ENCODE data around the gene RAB28.

RAB28 gene

DNA sequence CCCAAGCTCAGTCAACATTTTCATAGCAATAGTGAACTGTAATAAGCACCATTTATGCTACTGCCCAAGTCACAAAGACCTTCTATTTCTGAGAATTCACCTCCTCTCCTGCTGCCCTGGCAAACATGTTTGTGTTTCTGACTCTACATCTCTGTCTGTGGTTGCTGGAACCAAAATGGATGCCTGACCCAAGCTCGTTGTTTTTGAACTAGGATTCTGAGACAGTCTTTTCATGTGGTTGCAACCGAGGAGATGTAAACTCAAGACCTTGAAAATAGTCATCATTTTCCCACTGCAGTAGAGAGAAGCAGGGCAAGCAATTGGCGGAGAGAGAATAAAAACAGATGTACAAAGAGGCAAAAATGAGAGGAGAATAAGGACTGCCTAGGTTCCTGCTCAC, 160.2 kb downstream of the RAB28 start:
- DNase-seq (ENCODE audit: low read depth in 1 of 2, low spot score in 1 of 2): no peak

DNA sequence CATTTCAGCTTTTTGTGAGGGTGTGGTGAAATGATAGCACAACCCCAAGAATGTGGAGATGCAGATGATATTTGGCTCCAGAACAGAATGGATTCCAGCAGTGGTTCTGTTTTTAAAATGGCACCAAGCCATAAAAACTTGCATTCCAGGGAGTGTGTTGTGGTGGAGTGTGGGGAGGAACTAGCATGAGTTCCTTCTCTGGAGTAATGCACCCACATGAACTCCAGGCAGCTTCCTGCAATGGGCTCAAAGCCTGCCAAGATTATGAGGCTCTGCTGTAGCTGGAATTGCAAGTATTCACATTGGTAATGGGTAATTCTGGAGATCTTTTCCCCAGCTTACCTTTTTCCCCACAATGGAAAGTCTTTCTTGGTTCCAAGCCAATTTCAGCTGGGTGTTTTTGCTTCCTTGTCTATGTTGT, 161.4 kb downstream of the RAB28 start:
- DNase-seq (ENCODE audit: low read depth in 1 of 2, low spot score in 1 of 2): no peak

Measured in activated CD4-positive, alpha-beta T cell treated with anti-CD3 and anti-CD28 coated beads, Interleukin-2, amount 50 U/mL, for 24 hours (primary cell).